IMR-90 (cell line): Measurements from ENCODE around the gene SLC9A7. TPM values are rescaled to one million over a fixed set of nuclear protein-coding genes. Genes with fewer than 3 reads are reported as not detected.

Experiments
- ATAC-seq: fragments of 200-7000 bp; cut with Tn5 transposase; 2 replicates; pipeline ENCODE4 v1.9.1; 2020; ENCODE audit warnings: low read depth, mild to moderate bottlenecking, moderate library complexity
- BruUV-seq: library from RNA; stranded (reverse); fragments of 400-500 nt; replicated peaks from 2 replicates; lab custom pipeline; 2021; lab: Mats Ljungman, UMichigan
- CTCF ChIA-PET: fragments of 300-600 bp; formaldehyde crosslinking; extraction: SDS; loops from one replicate; lab custom pipeline; 2021; ENCODE audit warnings: antibody characterized with exemption; lab: Yijun Ruan, JAX
- POLR2A ChIA-PET: fragments of 300-600 bp; sonication (Branson Sonifier 250); formaldehyde crosslinking; loops from one replicate; lab custom pipeline; 2022; ENCODE audit warnings: antibody characterized with exemption; ENCODE audit not compliant: unreplicated experiment; lab: Charles Lee
- DNase-seq: peaks from one replicate; pipeline ENCODE4 v3.0.0; 2013
- H2AFZ ChIP-seq: replicated peaks from 2 replicates; pipeline ENCODE3; 2013; ENCODE audit warnings: low read length, mild to moderate bottlenecking; ENCODE audit not compliant: poor library complexity
- H2AK5ac ChIP-seq: 2 replicates; pipeline ENCODE4 v1.6.1; 2013; ENCODE audit warnings: low read depth, low read length, inconsistent platforms
- H2AK9ac ChIP-seq: replicated peaks from 2 replicates; pipeline ENCODE3; 2013; ENCODE audit warnings: mild to moderate bottlenecking, low read depth, low read length, moderate library complexity; ENCODE audit not compliant: poor library complexity
- H2BK120ac ChIP-seq: 2 replicates; pipeline ENCODE4 v1.6.1; 2013; ENCODE audit warnings: low read depth, low read length, inconsistent platforms
- H2BK15ac ChIP-seq: 3 replicates; pipeline ENCODE4 v1.6.1; 2013; ENCODE audit warnings: low read depth, low read length, inconsistent platforms
- H2BK20ac ChIP-seq: 2 replicates; pipeline ENCODE4 v1.6.1; 2013; ENCODE audit warnings: low read depth, mild to moderate bottlenecking, inconsistent platforms, low read length, moderate library complexity
- H2BK5ac ChIP-seq: 2 replicates; pipeline ENCODE4 v1.6.1; 2013; ENCODE audit warnings: mild to moderate bottlenecking, low read depth, low read length, inconsistent platforms; ENCODE audit not compliant: poor library complexity, severe bottlenecking
- H3K14ac ChIP-seq: replicated peaks from 2 replicates; pipeline ENCODE4 v1.6.1; 2013; ENCODE audit warnings: low read depth, low read length, inconsistent platforms
- H3K18ac ChIP-seq: 2 replicates; pipeline ENCODE4 v1.6.1; 2013; ENCODE audit warnings: low read depth, low read length, control low read depth
- H3K23ac ChIP-seq: 2 replicates; pipeline ENCODE4 v1.6.1; 2013; ENCODE audit warnings: low read depth, low read length, inconsistent platforms
- H3K27ac ChIP-seq: 2 replicates; pipeline ENCODE4 v1.5.1; 2013; ENCODE audit warnings: mild to moderate bottlenecking, control low read depth, low read length; ENCODE audit not compliant: insufficient read depth
- H3K27me3 ChIP-seq: 2 replicates; pipeline ENCODE4 v1.6.1; 2013; ENCODE audit warnings: low read length; ENCODE audit not compliant: control insufficient read depth, insufficient read depth
- H3K36me3 ChIP-seq: 2 replicates; pipeline ENCODE4 v1.6.1; 2013; ENCODE audit warnings: low read length, mixed read lengths; ENCODE audit not compliant: control insufficient read depth, insufficient read depth
- H3K4ac ChIP-seq: 2 replicates; pipeline ENCODE4 v1.6.1; 2013; ENCODE audit warnings: low read depth, low read length, inconsistent platforms
- H3K4me1 ChIP-seq: 2 replicates; pipeline ENCODE4 v1.6.1; 2013; ENCODE audit warnings: low read length, mixed read lengths; ENCODE audit not compliant: control insufficient read depth, insufficient read depth
- H3K4me2 ChIP-seq: 2 replicates; pipeline ENCODE4 v1.6.1; 2013; ENCODE audit warnings: low read depth, mild to moderate bottlenecking, control low read depth, low read length, moderate library complexity
- H3K4me3 ChIP-seq: 2 replicates; pipeline ENCODE4 v1.5.1; 2013; ENCODE audit warnings: low read depth, mild to moderate bottlenecking, control low read depth, low read length, moderate library complexity; ENCODE audit not compliant: insufficient read depth
- H3K56ac ChIP-seq: 2 replicates; pipeline ENCODE4 v1.6.1; 2013; ENCODE audit warnings: low read length, inconsistent platforms; ENCODE audit not compliant: insufficient read depth; ENCODE audit errors: extremely low read depth
- H3K79me1 ChIP-seq, 2 experiments: 2 replicates each; pipeline ENCODE4 v1.6.1; 2013; ENCODE audit warnings: low read length in 2 of 2, inconsistent platforms in 1 of 2, low read depth in 1 of 2
- H3K9ac ChIP-seq: 2 replicates; pipeline ENCODE4 v1.6.1; 2013; ENCODE audit warnings: low read depth, low read length, control low read depth
- H3K9me1 ChIP-seq: 2 replicates; pipeline ENCODE4 v1.6.1; 2013; ENCODE audit warnings: low read length, inconsistent platforms; ENCODE audit not compliant: insufficient read depth
- H3K9me3 ChIP-seq: 2 replicates; pipeline ENCODE4 v1.6.1; 2013; ENCODE audit warnings: low read length; ENCODE audit not compliant: control insufficient read depth, insufficient read depth
- H4K20me1 ChIP-seq: 2 replicates; pipeline ENCODE4 v1.6.1; 2013; ENCODE audit warnings: low read length, inconsistent platforms; ENCODE audit not compliant: insufficient read depth
- H4K5ac ChIP-seq: 2 replicates; pipeline ENCODE4 v1.6.1; 2013; ENCODE audit warnings: mild to moderate bottlenecking, low read depth, low read length, control low read depth
- H4K8ac ChIP-seq, 2 experiments: 2 replicates each; pipeline ENCODE4 v1.6.1; 2013; ENCODE audit warnings: low read depth in 2 of 2, low read length in 2 of 2, control low read depth in 1 of 2, inconsistent platforms in 1 of 2
- H4K91ac ChIP-seq: 2 replicates; pipeline ENCODE4 v1.6.1; 2013; ENCODE audit warnings: low read depth, low read length, inconsistent platforms; ENCODE audit not compliant: insufficient read depth
- BHLHE40 ChIP-seq: fragments of 150-350 bp; IDR thresholded peaks from 2 replicates; pipeline ENCODE4 v1.6.1; 2016; ENCODE audit warnings: mild to moderate bottlenecking, low read depth, low read length
- CEBPB ChIP-seq: IDR thresholded peaks from 2 replicates; pipeline ENCODE4 v1.6.1; 2012; ENCODE audit warnings: low read depth, low read length, improper control_type of control experiment
- CHD1 ChIP-seq: IDR thresholded peaks from 2 replicates; pipeline ENCODE4 v1.6.1; 2012; ENCODE audit warnings: low read depth, low read length, improper control_type of control experiment
- FOS ChIP-seq: fragments of 150-350 bp; IDR thresholded peaks from 2 replicates; pipeline ENCODE4 v1.6.1; 2016; ENCODE audit warnings: low read depth, low read length
- MAFK ChIP-seq: IDR thresholded peaks from 2 replicates; pipeline ENCODE4 v1.6.1; 2012; ENCODE audit warnings: low read depth, low read length, improper control_type of control experiment
- MAZ ChIP-seq: IDR thresholded peaks from 2 replicates; pipeline ENCODE4 v1.6.1; 2012; ENCODE audit warnings: low read depth, mild to moderate bottlenecking, low read length, improper control_type of control experiment, moderate library complexity, borderline replicate concordance
- MXI1 ChIP-seq: IDR thresholded peaks from 2 replicates; pipeline ENCODE4 v1.6.1; 2012; ENCODE audit warnings: low read depth, mild to moderate bottlenecking, low read length, moderate library complexity, borderline replicate concordance
- NFE2L2 ChIP-seq: fragments of 150-350 bp; IDR thresholded peaks from 2 replicates; pipeline ENCODE4 v1.6.1; 2016; ENCODE audit warnings: low read depth, mild to moderate bottlenecking, low read length
- POLR2A ChIP-seq: IDR thresholded peaks from 2 replicates; pipeline ENCODE4 v1.6.1; 2012; ENCODE audit warnings: mild to moderate bottlenecking, low read depth, low read length
- RAD21 ChIP-seq: IDR thresholded peaks from 2 replicates; pipeline ENCODE4 v1.6.1; 2012; ENCODE audit warnings: low read length, improper control_type of control experiment
- RCOR1 ChIP-seq: IDR thresholded peaks from 2 replicates; pipeline ENCODE4 v1.6.1; 2012; ENCODE audit warnings: mild to moderate bottlenecking, low read length, improper control_type of control experiment; ENCODE audit not compliant: insufficient replicate concordance
- RFX5 ChIP-seq: IDR thresholded peaks from 2 replicates; pipeline ENCODE4 v1.8.0; 2012; ENCODE audit warnings: low read depth, mild to moderate bottlenecking, low read length, moderate library complexity
- SMC3 ChIP-seq: fragments of 150-350 bp; IDR thresholded peaks from 2 replicates; pipeline ENCODE4 v1.6.1; 2016; ENCODE audit warnings: low read depth, mild to moderate bottlenecking, antibody characterized with exemption, low read length, moderate library complexity
- WGBS, 2 experiments: methylation state at CpG; one replicate each; pipeline versions ENCODE4 v1.1.5 to v1.1.7; 2013; ENCODE audit warnings: missing lambda C conversion rate in 2 of 2; ENCODE audit not compliant: insufficient read length in 1 of 2; ENCODE audit errors: extremely low coverage in 2 of 2; 5-methylcytosine and 5-hydroxymethylcytosine counted together
- dilution Hi-C: fragments of 300-500 bp; cut with HindIII; formaldehyde crosslinking; loops from one replicate; pipeline ENCODE4 v1.14.3; 2018; ENCODE audit warnings: low sequenced_read_pairs; ENCODE audit not compliant: unreplicated experiment
- in situ Hi-C: fragments of 300-500 bp; cut with MboI; formaldehyde crosslinking; loops from 3 replicates; pipeline ENCODE4 v1.14.3; 2019; ENCODE audit warnings: low sequenced_read_pairs, inconsistent platforms, mixed read lengths
- intact Hi-C: fragments of 100-400 bp; cut with micrococcal nuclease; formaldehyde crosslinking; loops from 2 replicates; pipeline ENCODE4 v1.10.0; 2022
- polyA plus RNA-seq, 3 experiments: library from polyadenylated mRNA; depleted of rRNA; stranded (reverse); fragments of >200 nt; gene quantifications; 2 replicates each; pipeline ENCODE4 v1.2.3, GENCODE V29; 2012; ENCODE audit warnings: low replicate concordance in 1 of 3
- total RNA-seq: library from RNA; depleted of rRNA; stranded (reverse); fragments of >200 nt; gene quantifications from 2 replicates; pipeline ENCODE4 v1.2.3, GENCODE V29; 2012
- TF ChIP-seq, protein P1 (sequence below): conservative IDR thresholded peaks from 2 replicates; pipeline ENCODE4 v1.5.1; 2012; ENCODE audit warnings: mild to moderate bottlenecking, low read depth, low read length, improper control_type of control experiment
- TF ChIP-seq, protein P2 (sequence below): fragments of 150-350 bp; IDR thresholded peaks from 2 replicates; pipeline ENCODE4 v1.6.1; 2016; ENCODE audit warnings: low read depth, mild to moderate bottlenecking, low read length, moderate library complexity, borderline replicate concordance
- TF ChIP-seq, protein P3 (sequence below): fragments of 150-350 bp; IDR thresholded peaks from 2 replicates; pipeline ENCODE4 v1.6.1; 2017; ENCODE audit warnings: mild to moderate bottlenecking, antibody characterized with exemption, low read length, low read depth

The SLC9A7 gene
- total and polyA plus RNA-seq, 2 of the 4 experiments (the other 2 are of a cell fraction): 14.4 to 76.4 TPM

DNA sequence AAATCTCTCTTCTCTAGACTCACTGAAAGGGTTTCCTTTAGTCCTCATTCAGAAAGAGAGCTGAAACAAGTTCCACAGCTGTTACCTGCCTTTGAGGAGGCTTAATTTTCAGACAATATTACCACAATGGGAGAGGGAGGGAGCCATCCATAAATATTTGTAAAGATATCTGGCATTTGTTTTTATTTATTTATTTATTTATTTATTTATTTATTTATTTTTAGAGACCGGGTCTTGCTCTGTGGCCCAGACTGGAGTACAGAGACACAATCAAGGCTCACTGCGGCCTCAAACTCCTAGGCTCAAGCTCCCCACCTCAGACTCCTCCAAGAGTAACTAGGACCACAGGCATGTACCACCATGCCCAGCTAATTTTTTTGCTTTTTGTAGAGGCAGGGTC lies 80.7 kb downstream of the SLC9A7 start:
- ATAC-seq (no peak), DNase-seq (no peak)
- Histone ChIP-seq H4K5ac (no peak overlapping the region), H3K4me1 (peaks cover 5% of the 10 kb centered on the region; the same call in 1 of the 2 replicates), H3K36me3 (no peaks in the 10 kb centered on the region), H3K4me3 (no peak overlapping the region), H3K18ac (no peak overlapping the region), H3K9ac (no peak overlapping the region), H4K8ac (no peak overlapping the region), H3K4me2 (no peak overlapping the region), H2BK15ac (no peak overlapping the region), H2BK20ac (no peak overlapping the region), H4K91ac (no peak overlapping the region), H3K14ac (no peak overlapping the region), H3K4ac (no peak overlapping the region), H2BK5ac (no peak overlapping the region), H2AFZ (no peak overlapping the region), H3K27me3 (peaks cover 7% of the 10 kb centered on the region; the same call in 1 of the 2 replicates), H3K23ac (no peak overlapping the region), H3K56ac (no peak overlapping the region), H2BK120ac (no peak overlapping the region), H3K27ac (no peak overlapping the region), H3K9me1 (peaks cover 3% of the 10 kb centered on the region; the same call in 1 of the 2 replicates), H3K79me1 (peaks cover 0 to 6% of the 10 kb centered on the region in 2 experiments; a peak in 2 of 4 replicates), H3K9me3 (no peaks in the 10 kb centered on the region), H2AK5ac (no peak overlapping the region), H2AK9ac (no peak overlapping the region), H4K20me1 (no peaks in the 10 kb centered on the region)
- intact Hi-C loops (no loop called here), dilution Hi-C loops (no loop called here), in situ Hi-C loops (no loop called here)
- TF ChIP-seq CEBPB (no peak), MAZ (no peak), MXI1 (no peak), SMC3 (no peak), BHLHE40 (no peak), POLR2A (no peak), FOS (no peak), RFX5 (no peak), RCOR1 (no peak), RAD21 (no peak), MAFK (no peak), CHD1 (no peak), NFE2L2 (no peak)
- TF ChIP-seq, protein P1, sequence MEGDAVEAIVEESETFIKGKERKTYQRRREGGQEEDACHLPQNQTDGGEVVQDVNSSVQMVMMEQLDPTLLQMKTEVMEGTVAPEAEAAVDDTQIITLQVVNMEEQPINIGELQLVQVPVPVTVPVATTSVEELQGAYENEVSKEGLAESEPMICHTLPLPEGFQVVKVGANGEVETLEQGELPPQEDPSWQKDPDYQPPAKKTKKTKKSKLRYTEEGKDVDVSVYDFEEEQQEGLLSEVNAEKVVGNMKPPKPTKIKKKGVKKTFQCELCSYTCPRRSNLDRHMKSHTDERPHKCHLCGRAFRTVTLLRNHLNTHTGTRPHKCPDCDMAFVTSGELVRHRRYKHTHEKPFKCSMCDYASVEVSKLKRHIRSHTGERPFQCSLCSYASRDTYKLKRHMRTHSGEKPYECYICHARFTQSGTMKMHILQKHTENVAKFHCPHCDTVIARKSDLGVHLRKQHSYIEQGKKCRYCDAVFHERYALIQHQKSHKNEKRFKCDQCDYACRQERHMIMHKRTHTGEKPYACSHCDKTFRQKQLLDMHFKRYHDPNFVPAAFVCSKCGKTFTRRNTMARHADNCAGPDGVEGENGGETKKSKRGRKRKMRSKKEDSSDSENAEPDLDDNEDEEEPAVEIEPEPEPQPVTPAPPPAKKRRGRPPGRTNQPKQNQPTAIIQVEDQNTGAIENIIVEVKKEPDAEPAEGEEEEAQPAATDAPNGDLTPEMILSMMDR: no peak
- TF ChIP-seq, protein P2, sequence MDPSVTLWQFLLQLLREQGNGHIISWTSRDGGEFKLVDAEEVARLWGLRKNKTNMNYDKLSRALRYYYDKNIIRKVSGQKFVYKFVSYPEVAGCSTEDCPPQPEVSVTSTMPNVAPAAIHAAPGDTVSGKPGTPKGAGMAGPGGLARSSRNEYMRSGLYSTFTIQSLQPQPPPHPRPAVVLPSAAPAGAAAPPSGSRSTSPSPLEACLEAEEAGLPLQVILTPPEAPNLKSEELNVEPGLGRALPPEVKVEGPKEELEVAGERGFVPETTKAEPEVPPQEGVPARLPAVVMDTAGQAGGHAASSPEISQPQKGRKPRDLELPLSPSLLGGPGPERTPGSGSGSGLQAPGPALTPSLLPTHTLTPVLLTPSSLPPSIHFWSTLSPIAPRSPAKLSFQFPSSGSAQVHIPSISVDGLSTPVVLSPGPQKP: no peak
- TF ChIP-seq, protein P3, sequence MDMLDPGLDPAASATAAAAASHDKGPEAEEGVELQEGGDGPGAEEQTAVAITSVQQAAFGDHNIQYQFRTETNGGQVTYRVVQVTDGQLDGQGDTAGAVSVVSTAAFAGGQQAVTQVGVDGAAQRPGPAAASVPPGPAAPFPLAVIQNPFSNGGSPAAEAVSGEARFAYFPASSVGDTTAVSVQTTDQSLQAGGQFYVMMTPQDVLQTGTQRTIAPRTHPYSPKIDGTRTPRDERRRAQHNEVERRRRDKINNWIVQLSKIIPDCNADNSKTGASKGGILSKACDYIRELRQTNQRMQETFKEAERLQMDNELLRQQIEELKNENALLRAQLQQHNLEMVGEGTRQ: no peak
- no TSS peak for BruUV-seq
- CTCF ChIA-PET: no interaction called here
- no CpG with 5 or more reads among the region's 2 CpGs for WGBS, 2 experiments
- POLR2A ChIA-PET: no interaction called here
